Activated CD4-positive, alpha-beta T cell treated with anti-CD3 and anti-CD28 coated beads, Interleukin-2, amount 50 U/mL, for 1 hour (primary cell): Measurements from ENCODE around the gene CDSN.
A peak's percentile ranks its signal among the peaks of the same experiment; 100 is the strongest.

Experiments used
- DNase-seq: peaks from one replicate; pipeline ENCODE4 v3.0.0-alpha.2; 2020

The CDSN gene

GRCh38 chr6:31144970-31145340 is 24.7 kb upstream of the CDSN start:
- no peak for DNase-seq

GRCh38 chr6:31144296-31144969 is 24.2 kb upstream of the CDSN start:
- no peak for DNase-seq

- DNase-seq: no peak
These were observed 22.9 kb upstream of the CDSN start for GRCh38 chr6:31143148-31143547.

- no peak for DNase-seq
These were observed 22.1 kb upstream of the CDSN start for GRCh38 chr6:31142361-31142761.

DNA sequence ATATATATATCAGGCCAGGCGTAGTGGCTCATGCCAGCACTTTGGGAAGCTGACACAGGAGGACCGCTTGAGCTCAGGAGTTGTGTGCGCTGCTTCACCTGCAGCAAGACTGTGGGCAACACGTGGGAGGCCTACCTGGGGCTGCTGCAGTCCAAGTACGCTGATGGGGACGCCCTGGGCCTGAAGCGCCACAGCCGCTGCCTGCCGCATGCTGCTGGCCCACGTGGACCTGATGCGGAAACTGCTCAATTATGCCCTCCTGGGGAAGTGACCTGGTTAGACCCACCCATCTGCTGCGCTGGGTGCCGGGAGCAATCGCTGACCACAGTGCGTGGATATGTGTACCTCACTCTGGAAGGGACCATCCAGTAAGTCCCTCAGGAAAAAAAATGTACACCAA is 20.4 kb upstream of the CDSN start:
- no peak for DNase-seq

GRCh38 chr6:31139599-31139998 is 19.4 kb upstream of the CDSN start:
- DNase-seq: no peak

DNA sequence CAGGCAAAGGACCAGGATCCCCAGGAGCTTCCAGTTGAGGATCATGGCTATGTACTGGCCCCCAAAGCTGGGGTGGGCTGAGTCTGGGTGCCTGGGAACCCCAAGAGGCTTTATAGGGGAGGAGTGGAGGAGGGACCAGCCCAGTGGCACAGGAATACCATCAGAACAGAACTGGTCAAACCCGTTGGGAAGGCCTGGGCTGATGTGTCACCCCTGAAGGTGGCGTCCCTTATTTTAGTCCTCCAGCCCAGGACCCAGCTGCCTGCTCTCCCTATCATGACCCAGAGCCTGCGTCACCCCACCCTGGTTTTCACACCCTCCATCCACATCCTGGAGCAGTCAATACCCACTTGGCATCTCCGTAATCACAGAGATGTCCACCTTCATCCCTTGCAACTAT is 18.7 kb upstream of the CDSN start, which contains the start of gene PSORS1C2:
Gene PSORS1C2, minus strand, starts transcription at position 85 of the 400 bp plus-strand sequence. Its CDS starts 40 bp downstream, at position 45.
- no peak for DNase-seq

GRCh38 chr6:31135710-31136109 is 15.5 kb upstream of the CDSN start:
- DNase-seq: no peak

DNA sequence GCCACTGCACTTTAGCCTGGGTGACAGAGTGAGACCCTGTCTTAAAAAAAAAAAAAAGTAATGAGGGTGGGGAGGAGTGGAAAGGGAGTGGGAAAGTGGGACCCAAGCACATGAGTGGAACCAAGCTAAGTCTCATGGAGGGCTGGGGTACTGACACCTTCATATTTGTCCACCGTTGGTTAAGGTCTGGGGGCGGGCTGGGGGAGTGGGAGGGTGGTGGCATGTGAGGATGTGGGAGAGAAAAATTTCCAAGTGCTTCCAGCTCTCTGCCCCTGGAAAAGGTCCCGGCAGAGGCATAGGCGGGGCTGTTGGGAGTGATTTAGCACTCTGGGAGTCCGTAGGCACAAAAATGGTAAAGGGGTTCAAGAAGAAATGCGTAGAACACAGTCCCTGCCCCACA is 12.6 kb upstream of the CDSN start:
- no peak for DNase-seq

DNA sequence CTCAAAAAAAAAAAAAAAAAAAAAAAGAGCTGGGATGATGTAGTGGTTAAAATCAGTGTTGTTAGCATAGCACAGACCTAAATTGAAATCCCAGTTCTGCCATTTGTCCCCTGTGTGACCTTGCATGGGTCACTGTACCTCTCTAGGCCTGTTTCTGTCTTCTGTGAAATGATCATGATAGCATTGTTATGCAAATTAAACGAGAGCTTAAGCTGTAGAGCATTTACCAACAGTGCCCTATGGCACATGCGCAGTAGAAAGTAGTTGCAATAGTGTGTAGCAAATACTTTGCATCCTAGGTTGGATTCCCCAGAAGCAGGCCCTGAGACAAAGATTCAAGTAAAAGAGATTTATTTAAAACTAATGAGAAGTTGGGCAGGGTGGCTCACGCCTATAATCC is 11.3 kb upstream of the CDSN start:
- no peak for DNase-seq

DNA sequence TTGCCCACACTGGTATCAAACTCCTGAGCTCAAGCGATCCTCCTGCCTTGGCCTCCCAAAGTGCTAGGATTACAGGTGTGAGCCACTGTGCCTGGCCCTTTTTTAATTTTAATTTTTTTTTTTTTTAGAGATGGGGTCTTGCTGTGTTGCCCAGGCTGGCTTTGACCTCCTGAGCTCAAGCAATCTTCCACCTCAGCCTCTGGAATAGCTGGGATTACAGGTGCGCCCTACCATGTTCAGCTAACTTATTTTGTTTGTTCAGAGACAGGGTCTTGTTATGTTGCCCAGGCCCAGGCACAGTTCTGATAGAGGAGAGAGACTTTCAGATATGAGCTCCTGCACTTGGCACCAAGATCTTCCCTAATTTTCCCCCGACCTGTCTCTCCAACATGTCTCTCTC is 10.5 kb upstream of the CDSN start:
- no peak for DNase-seq

DNA sequence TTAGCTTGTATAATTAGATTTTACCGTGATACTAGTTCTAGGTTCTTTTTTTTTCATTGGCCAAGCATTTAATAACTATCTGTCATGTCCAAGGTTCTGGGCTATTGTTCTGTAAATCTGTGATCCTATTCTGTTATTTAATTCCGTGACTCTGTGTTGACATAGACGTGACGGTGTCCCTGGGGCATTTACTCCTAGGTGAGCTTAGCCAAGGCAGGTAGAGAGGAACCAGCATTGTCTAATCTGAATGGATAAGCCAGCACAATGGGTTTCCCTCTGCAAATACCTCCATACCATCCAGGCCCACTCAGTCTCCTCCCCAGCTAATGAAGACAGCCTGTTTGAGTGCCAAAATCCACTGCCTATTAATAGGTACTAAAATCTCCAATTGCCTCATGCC is 8.9 kb upstream of the CDSN start:
- DNase-seq: no peak

- DNase-seq: peak; percentile 79
These were observed 7.9 kb upstream of the CDSN start for GRCh38 chr6:31128093-31128676.

DNA sequence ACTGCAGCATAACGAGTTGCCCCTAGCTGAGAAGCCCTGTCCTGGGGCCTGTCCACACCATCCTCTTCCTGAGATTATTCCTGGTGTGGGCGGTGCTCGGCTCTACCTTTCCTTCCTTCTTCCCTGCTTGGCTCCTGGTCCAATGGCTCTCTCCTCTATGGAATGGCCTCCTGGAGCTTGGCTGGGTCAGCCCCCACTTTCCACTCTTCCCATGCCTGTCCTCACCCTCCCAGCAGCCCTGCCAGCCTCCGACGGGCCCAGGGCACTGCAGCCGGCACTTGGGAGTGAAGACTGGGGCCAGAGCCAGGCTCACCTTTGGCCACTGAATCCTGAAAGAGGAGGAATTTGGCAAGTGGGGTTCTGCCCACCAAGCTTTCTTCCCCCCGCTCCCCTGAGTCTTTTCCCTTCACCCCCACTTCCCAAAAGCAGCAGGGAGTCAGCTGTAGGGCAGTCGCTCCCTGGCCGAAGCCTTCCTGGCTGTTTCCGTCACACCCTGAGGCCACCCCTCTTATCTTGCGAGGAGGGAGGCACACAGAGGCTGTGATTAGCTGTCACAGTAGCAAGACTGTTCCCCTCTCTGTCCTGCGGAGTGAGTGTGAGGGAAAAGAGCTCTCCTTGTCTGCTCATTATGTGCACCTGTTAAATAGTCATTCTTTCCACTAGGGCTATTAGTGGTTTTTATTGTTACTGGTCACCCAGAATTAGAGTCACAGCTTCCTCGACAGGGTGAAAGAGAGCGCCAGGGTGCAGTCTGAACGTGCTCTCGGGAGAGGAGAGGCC is 6.3 kb upstream of the CDSN start:
- DNase-seq: no peak

GRCh38 chr6:31125586-31126363 is 5.5 kb upstream of the CDSN start:
- no peak for DNase-seq

- no peak for DNase-seq
These were observed 4.9 kb upstream of the CDSN start for GRCh38 chr6:31125162-31125561.

GRCh38 chr6:31122791-31123706 is 2.8 kb upstream of the CDSN start:
- no peak for DNase-seq

GRCh38 chr6:31121131-31121790 is 1.0 kb upstream of the CDSN start:
- DNase-seq: no peak

GRCh38 chr6:31118178-31118577 is 2.1 kb downstream of the CDSN start:
- no peak for DNase-seq

DNA sequence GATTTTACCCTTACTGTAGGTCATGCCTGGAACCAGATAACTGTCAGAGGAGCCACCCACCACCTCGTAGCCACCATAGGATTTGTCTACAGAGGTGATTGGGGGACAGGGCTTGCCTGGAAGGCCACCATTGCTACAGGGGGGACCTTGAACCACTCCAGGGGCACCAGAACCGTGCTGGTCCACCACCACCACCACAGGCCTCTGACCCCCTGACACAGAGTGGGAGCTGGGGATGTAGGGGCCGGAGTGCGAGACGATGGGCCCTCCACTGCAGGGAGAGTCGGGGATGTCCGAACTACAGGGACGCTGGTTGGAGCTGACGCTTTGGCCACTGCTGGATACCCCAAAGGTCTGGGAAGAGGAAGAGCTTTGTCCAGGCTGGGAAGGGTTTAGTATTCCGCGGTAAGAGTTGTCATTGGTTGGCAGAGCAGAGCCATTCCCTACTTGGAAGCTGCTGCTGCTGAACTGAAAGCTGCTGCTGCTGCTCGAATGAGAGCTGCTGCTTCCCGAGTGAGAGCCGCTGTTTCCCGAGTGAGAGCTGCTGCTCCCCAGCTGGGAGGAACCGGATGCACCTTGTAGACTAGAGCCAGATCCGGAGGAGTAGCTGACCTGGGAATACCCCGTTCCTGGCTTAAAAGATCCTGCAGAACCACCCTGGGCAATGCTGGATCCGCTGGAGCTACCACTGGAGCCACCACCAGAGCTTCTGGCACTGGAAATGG is 3.4 kb downstream of the CDSN start:
- DNase-seq: no peak

DNA sequence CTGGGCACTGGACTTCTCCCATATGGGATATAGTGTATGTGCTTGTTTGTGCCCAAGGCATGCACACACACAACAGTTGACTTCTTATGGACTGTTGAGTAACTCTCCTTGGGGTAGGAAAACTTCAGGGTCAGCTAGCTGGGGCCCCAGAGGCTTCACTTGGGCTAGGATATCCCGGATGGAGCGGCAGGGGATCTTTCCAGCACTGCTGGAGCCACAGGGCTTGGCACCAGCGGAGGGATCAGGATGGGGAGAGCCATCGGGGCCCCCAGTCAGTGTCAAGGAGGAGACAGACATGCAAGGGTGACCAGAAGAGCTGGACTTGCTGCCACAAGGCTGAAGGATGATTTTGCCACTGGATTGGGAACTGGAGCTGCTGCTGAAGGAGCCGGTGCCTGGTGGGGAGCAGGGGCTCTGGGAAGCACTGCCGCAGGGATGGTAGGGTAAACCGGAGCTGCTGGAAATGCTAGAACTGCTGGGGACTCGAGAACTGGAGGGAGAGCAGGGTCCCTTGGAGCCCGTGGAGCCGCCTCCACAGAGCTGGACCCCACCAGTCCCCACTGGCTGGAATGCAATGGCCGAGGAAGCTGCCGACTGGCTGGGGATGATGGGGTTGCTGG is 4.2 kb downstream of the CDSN start:
- no peak for DNase-seq
